IMR-90 (cell line): ENCODE data around the gene LRIT1. TPM values are rescaled to one million over a fixed set of nuclear protein-coding genes. Genes with fewer than 3 reads are reported as not detected.

Experiments used
- ATAC-seq: fragments of 200-7000 bp; cut with Tn5 transposase; 2 replicates; pipeline ENCODE4 v1.9.1; 2020; ENCODE audit warnings: low read depth, mild to moderate bottlenecking, moderate library complexity
- BruUV-seq: library from RNA; stranded (reverse); fragments of 400-500 nt; replicated peaks from 2 replicates; lab custom pipeline; 2021; lab: Mats Ljungman, UMichigan
- CTCF ChIA-PET: fragments of 300-600 bp; formaldehyde crosslinking; extraction: SDS; loops from one replicate; lab custom pipeline; 2021; ENCODE audit warnings: antibody characterized with exemption; lab: Yijun Ruan, JAX
- POLR2A ChIA-PET: fragments of 300-600 bp; sonication (Branson Sonifier 250); formaldehyde crosslinking; loops from one replicate; lab custom pipeline; 2022; ENCODE audit warnings: antibody characterized with exemption; ENCODE audit not compliant: unreplicated experiment; lab: Charles Lee
- DNase-seq: peaks from one replicate; pipeline ENCODE4 v3.0.0; 2013
- H2AFZ ChIP-seq: replicated peaks from 2 replicates; pipeline ENCODE3; 2013; ENCODE audit warnings: low read length, mild to moderate bottlenecking; ENCODE audit not compliant: poor library complexity
- H2AK5ac ChIP-seq: 2 replicates; pipeline ENCODE4 v1.6.1; 2013; ENCODE audit warnings: low read depth, low read length, inconsistent platforms
- H2AK9ac ChIP-seq: replicated peaks from 2 replicates; pipeline ENCODE3; 2013; ENCODE audit warnings: mild to moderate bottlenecking, low read depth, low read length, moderate library complexity; ENCODE audit not compliant: poor library complexity
- H2BK120ac ChIP-seq: 2 replicates; pipeline ENCODE4 v1.6.1; 2013; ENCODE audit warnings: low read depth, low read length, inconsistent platforms
- H2BK15ac ChIP-seq: 3 replicates; pipeline ENCODE4 v1.6.1; 2013; ENCODE audit warnings: low read depth, low read length, inconsistent platforms
- H2BK20ac ChIP-seq: 2 replicates; pipeline ENCODE4 v1.6.1; 2013; ENCODE audit warnings: low read depth, mild to moderate bottlenecking, inconsistent platforms, low read length, moderate library complexity
- H2BK5ac ChIP-seq: 2 replicates; pipeline ENCODE4 v1.6.1; 2013; ENCODE audit warnings: mild to moderate bottlenecking, low read depth, low read length, inconsistent platforms; ENCODE audit not compliant: poor library complexity, severe bottlenecking
- H3K14ac ChIP-seq: replicated peaks from 2 replicates; pipeline ENCODE4 v1.6.1; 2013; ENCODE audit warnings: low read depth, low read length, inconsistent platforms
- H3K18ac ChIP-seq: 2 replicates; pipeline ENCODE4 v1.6.1; 2013; ENCODE audit warnings: low read depth, low read length, control low read depth
- H3K23ac ChIP-seq: 2 replicates; pipeline ENCODE4 v1.6.1; 2013; ENCODE audit warnings: low read depth, low read length, inconsistent platforms
- H3K27ac ChIP-seq: 2 replicates; pipeline ENCODE4 v1.5.1; 2013; ENCODE audit warnings: mild to moderate bottlenecking, control low read depth, low read length; ENCODE audit not compliant: insufficient read depth
- H3K27me3 ChIP-seq: 2 replicates; pipeline ENCODE4 v1.6.1; 2013; ENCODE audit warnings: low read length; ENCODE audit not compliant: control insufficient read depth, insufficient read depth
- H3K36me3 ChIP-seq: 2 replicates; pipeline ENCODE4 v1.6.1; 2013; ENCODE audit warnings: low read length, mixed read lengths; ENCODE audit not compliant: control insufficient read depth, insufficient read depth
- H3K4ac ChIP-seq: 2 replicates; pipeline ENCODE4 v1.6.1; 2013; ENCODE audit warnings: low read depth, low read length, inconsistent platforms
- H3K4me1 ChIP-seq: 2 replicates; pipeline ENCODE4 v1.6.1; 2013; ENCODE audit warnings: low read length, mixed read lengths; ENCODE audit not compliant: control insufficient read depth, insufficient read depth
- H3K4me2 ChIP-seq: 2 replicates; pipeline ENCODE4 v1.6.1; 2013; ENCODE audit warnings: low read depth, mild to moderate bottlenecking, control low read depth, low read length, moderate library complexity
- H3K4me3 ChIP-seq: 2 replicates; pipeline ENCODE4 v1.5.1; 2013; ENCODE audit warnings: low read depth, mild to moderate bottlenecking, control low read depth, low read length, moderate library complexity; ENCODE audit not compliant: insufficient read depth
- H3K56ac ChIP-seq: 2 replicates; pipeline ENCODE4 v1.6.1; 2013; ENCODE audit warnings: low read length, inconsistent platforms; ENCODE audit not compliant: insufficient read depth; ENCODE audit errors: extremely low read depth
- H3K79me1 ChIP-seq, 2 experiments: 2 replicates each; pipeline ENCODE4 v1.6.1; 2013; ENCODE audit warnings: low read length in 2 of 2, inconsistent platforms in 1 of 2, low read depth in 1 of 2
- H3K9ac ChIP-seq: 2 replicates; pipeline ENCODE4 v1.6.1; 2013; ENCODE audit warnings: low read depth, low read length, control low read depth
- H3K9me1 ChIP-seq: 2 replicates; pipeline ENCODE4 v1.6.1; 2013; ENCODE audit warnings: low read length, inconsistent platforms; ENCODE audit not compliant: insufficient read depth
- H3K9me3 ChIP-seq: 2 replicates; pipeline ENCODE4 v1.6.1; 2013; ENCODE audit warnings: low read length; ENCODE audit not compliant: control insufficient read depth, insufficient read depth
- H4K20me1 ChIP-seq: 2 replicates; pipeline ENCODE4 v1.6.1; 2013; ENCODE audit warnings: low read length, inconsistent platforms; ENCODE audit not compliant: insufficient read depth
- H4K5ac ChIP-seq: 2 replicates; pipeline ENCODE4 v1.6.1; 2013; ENCODE audit warnings: mild to moderate bottlenecking, low read depth, low read length, control low read depth
- H4K8ac ChIP-seq, 2 experiments: 2 replicates each; pipeline ENCODE4 v1.6.1; 2013; ENCODE audit warnings: low read depth in 2 of 2, low read length in 2 of 2, control low read depth in 1 of 2, inconsistent platforms in 1 of 2
- H4K91ac ChIP-seq: 2 replicates; pipeline ENCODE4 v1.6.1; 2013; ENCODE audit warnings: low read depth, low read length, inconsistent platforms; ENCODE audit not compliant: insufficient read depth
- BHLHE40 ChIP-seq: fragments of 150-350 bp; IDR thresholded peaks from 2 replicates; pipeline ENCODE4 v1.6.1; 2016; ENCODE audit warnings: mild to moderate bottlenecking, low read depth, low read length
- CEBPB ChIP-seq: IDR thresholded peaks from 2 replicates; pipeline ENCODE4 v1.6.1; 2012; ENCODE audit warnings: low read depth, low read length, improper control_type of control experiment
- CHD1 ChIP-seq: IDR thresholded peaks from 2 replicates; pipeline ENCODE4 v1.6.1; 2012; ENCODE audit warnings: low read depth, low read length, improper control_type of control experiment
- CTCF ChIP-seq: conservative IDR thresholded peaks from 2 replicates; pipeline ENCODE4 v1.5.1; 2012; ENCODE audit warnings: mild to moderate bottlenecking, low read depth, low read length, improper control_type of control experiment
- ELK1 ChIP-seq: fragments of 150-350 bp; IDR thresholded peaks from 2 replicates; pipeline ENCODE4 v1.6.1; 2016; ENCODE audit warnings: low read depth, mild to moderate bottlenecking, low read length, moderate library complexity, borderline replicate concordance
- FOS ChIP-seq: fragments of 150-350 bp; IDR thresholded peaks from 2 replicates; pipeline ENCODE4 v1.6.1; 2016; ENCODE audit warnings: low read depth, low read length
- MAFK ChIP-seq: IDR thresholded peaks from 2 replicates; pipeline ENCODE4 v1.6.1; 2012; ENCODE audit warnings: low read depth, low read length, improper control_type of control experiment
- MAZ ChIP-seq: IDR thresholded peaks from 2 replicates; pipeline ENCODE4 v1.6.1; 2012; ENCODE audit warnings: low read depth, mild to moderate bottlenecking, low read length, improper control_type of control experiment, moderate library complexity, borderline replicate concordance
- MXI1 ChIP-seq: IDR thresholded peaks from 2 replicates; pipeline ENCODE4 v1.6.1; 2012; ENCODE audit warnings: low read depth, mild to moderate bottlenecking, low read length, moderate library complexity, borderline replicate concordance
- NFE2L2 ChIP-seq: fragments of 150-350 bp; IDR thresholded peaks from 2 replicates; pipeline ENCODE4 v1.6.1; 2016; ENCODE audit warnings: low read depth, mild to moderate bottlenecking, low read length
- POLR2A ChIP-seq: IDR thresholded peaks from 2 replicates; pipeline ENCODE4 v1.6.1; 2012; ENCODE audit warnings: mild to moderate bottlenecking, low read depth, low read length
- RAD21 ChIP-seq: IDR thresholded peaks from 2 replicates; pipeline ENCODE4 v1.6.1; 2012; ENCODE audit warnings: low read length, improper control_type of control experiment
- RCOR1 ChIP-seq: IDR thresholded peaks from 2 replicates; pipeline ENCODE4 v1.6.1; 2012; ENCODE audit warnings: mild to moderate bottlenecking, low read length, improper control_type of control experiment; ENCODE audit not compliant: insufficient replicate concordance
- RFX5 ChIP-seq: IDR thresholded peaks from 2 replicates; pipeline ENCODE4 v1.8.0; 2012; ENCODE audit warnings: low read depth, mild to moderate bottlenecking, low read length, moderate library complexity
- SMC3 ChIP-seq: fragments of 150-350 bp; IDR thresholded peaks from 2 replicates; pipeline ENCODE4 v1.6.1; 2016; ENCODE audit warnings: low read depth, mild to moderate bottlenecking, antibody characterized with exemption, low read length, moderate library complexity
- USF2 ChIP-seq: fragments of 150-350 bp; IDR thresholded peaks from 2 replicates; pipeline ENCODE4 v1.6.1; 2017; ENCODE audit warnings: mild to moderate bottlenecking, antibody characterized with exemption, low read length, low read depth
- WGBS, 2 experiments: methylation state at CpG; one replicate each; pipeline versions ENCODE4 v1.1.5 to v1.1.7; 2013; ENCODE audit warnings: missing lambda C conversion rate in 2 of 2; ENCODE audit not compliant: insufficient read length in 1 of 2; ENCODE audit errors: extremely low coverage in 2 of 2; 5-methylcytosine and 5-hydroxymethylcytosine counted together
- dilution Hi-C: fragments of 300-500 bp; cut with HindIII; formaldehyde crosslinking; loops from one replicate; pipeline ENCODE4 v1.14.3; 2018; ENCODE audit warnings: low sequenced_read_pairs; ENCODE audit not compliant: unreplicated experiment
- in situ Hi-C: fragments of 300-500 bp; cut with MboI; formaldehyde crosslinking; loops from 3 replicates; pipeline ENCODE4 v1.14.3; 2019; ENCODE audit warnings: low sequenced_read_pairs, inconsistent platforms, mixed read lengths
- intact Hi-C: fragments of 100-400 bp; cut with micrococcal nuclease; formaldehyde crosslinking; loops from 2 replicates; pipeline ENCODE4 v1.10.0; 2022
- polyA plus RNA-seq, 3 experiments: library from polyadenylated mRNA; depleted of rRNA; stranded (reverse); fragments of >200 nt; gene quantifications; 2 replicates each; pipeline ENCODE4 v1.2.3, GENCODE V29; 2012; ENCODE audit warnings: low replicate concordance in 1 of 3
- total RNA-seq: library from RNA; depleted of rRNA; stranded (reverse); fragments of >200 nt; gene quantifications from 2 replicates; pipeline ENCODE4 v1.2.3, GENCODE V29; 2012

LRIT1 gene
- total and polyA plus RNA-seq, 2 of the 4 experiments (the other 2 are of a cell fraction), result not detected

GRCh38 chr10:84205853-84206525, 35.4 kb downstream of the LRIT1 start:
- Histone ChIP-seq H3K56ac (no peak overlapping the region), H2BK120ac (no peak overlapping the region), H3K9me3 (no peaks in the 10 kb centered on the region), H2BK5ac (no peak overlapping the region), H4K91ac (no peak overlapping the region), H3K4me2 (no peak overlapping the region), H3K9me1 (no peaks in the 10 kb centered on the region), H3K18ac (no peak overlapping the region), H2AK9ac (no peak overlapping the region), H2AK5ac (no peak overlapping the region), H4K8ac (no peak overlapping the region), H3K23ac (no peak overlapping the region), H2AFZ (no peak overlapping the region), H3K4ac (no peak overlapping the region), H4K20me1 (no peaks in the 10 kb centered on the region), H3K79me1 (no peaks in the 10 kb centered on the region), H3K36me3 (no peaks in the 10 kb centered on the region), H2BK15ac (no peak overlapping the region), H3K9ac (no peak overlapping the region), H3K4me3 (no peak overlapping the region), H3K27ac (no peak overlapping the region), H3K14ac (no peak overlapping the region), H2BK20ac (no peak overlapping the region), H3K27me3 (peaks cover 5% of the 10 kb centered on the region), H4K5ac (no peak overlapping the region), H3K4me1 (no peaks in the 10 kb centered on the region)
- WGBS, 2 experiments, result 50% methylated on average over 1 of the region's 6 CpGs; no CpG with 5 or more reads in 1 of the 2 experiments
- POLR2A ChIA-PET, result no interaction called here
- DNase-seq (no peak), ATAC-seq (no peak)
- CTCF ChIA-PET, result no interaction called here
- intact Hi-C loops, result loop anchor here (5.0 kb wide), 1 partner anchor 59 kb away; no protein-coding TSS in a partner anchor
- in situ Hi-C loops, result no loop called here
- dilution Hi-C loops, result no loop called here
- no peak for TF ChIP-seq POLR2A
- TF ChIP-seq USF2, result no peak
- no peak for TF ChIP-seq MAZ
- TF ChIP-seq NFE2L2, result no peak
- TF ChIP-seq CEBPB, result no peak
- TF ChIP-seq CTCF, result no peak
- TF ChIP-seq RCOR1, result no peak
- no peak for TF ChIP-seq ELK1
- no peak for TF ChIP-seq BHLHE40
- TF ChIP-seq MXI1, result no peak
- no peak for TF ChIP-seq FOS
- no peak for TF ChIP-seq CHD1
- TF ChIP-seq MAFK, result no peak
- no peak for TF ChIP-seq RFX5
- TF ChIP-seq RAD21, result no peak
- TF ChIP-seq SMC3, result no peak
- no TSS peak for BruUV-seq
